HEK293T (cell line): ENCODE results near the gene IFFO2.

ENCODE experiments used
- FOXK2 ChIP-seq: fragments of 450-650 bp; IDR thresholded peaks from 2 replicates; pipeline ENCODE4 v1.6.1; 2016; ENCODE audit warnings: mild to moderate bottlenecking
- HDGF ChIP-seq: fragments of 450-650 bp; IDR thresholded peaks from 2 replicates; pipeline ENCODE4 v1.6.1; 2017; ENCODE audit warnings: antibody characterized with exemption, borderline replicate concordance
- LEF1 ChIP-seq: fragments of 450-650 bp; IDR thresholded peaks from 2 replicates; pipeline ENCODE4 v1.6.1; 2017; ENCODE audit warnings: mild to moderate bottlenecking, borderline replicate concordance
- SP1 ChIP-seq: fragments of 450-650 bp; IDR thresholded peaks from 2 replicates; pipeline ENCODE4 v1.6.1; 2017

GRCh38 chr1:18884419-18884717 lies 72.1 kb downstream of the IFFO2 start:
- TF ChIP-seq FOXK2 (no peak), LEF1 (no peak), SP1 (no peak), HDGF (no peak)
